ENCODE results near the gene BAIAP3.

BAIAP3 gene

DNA sequence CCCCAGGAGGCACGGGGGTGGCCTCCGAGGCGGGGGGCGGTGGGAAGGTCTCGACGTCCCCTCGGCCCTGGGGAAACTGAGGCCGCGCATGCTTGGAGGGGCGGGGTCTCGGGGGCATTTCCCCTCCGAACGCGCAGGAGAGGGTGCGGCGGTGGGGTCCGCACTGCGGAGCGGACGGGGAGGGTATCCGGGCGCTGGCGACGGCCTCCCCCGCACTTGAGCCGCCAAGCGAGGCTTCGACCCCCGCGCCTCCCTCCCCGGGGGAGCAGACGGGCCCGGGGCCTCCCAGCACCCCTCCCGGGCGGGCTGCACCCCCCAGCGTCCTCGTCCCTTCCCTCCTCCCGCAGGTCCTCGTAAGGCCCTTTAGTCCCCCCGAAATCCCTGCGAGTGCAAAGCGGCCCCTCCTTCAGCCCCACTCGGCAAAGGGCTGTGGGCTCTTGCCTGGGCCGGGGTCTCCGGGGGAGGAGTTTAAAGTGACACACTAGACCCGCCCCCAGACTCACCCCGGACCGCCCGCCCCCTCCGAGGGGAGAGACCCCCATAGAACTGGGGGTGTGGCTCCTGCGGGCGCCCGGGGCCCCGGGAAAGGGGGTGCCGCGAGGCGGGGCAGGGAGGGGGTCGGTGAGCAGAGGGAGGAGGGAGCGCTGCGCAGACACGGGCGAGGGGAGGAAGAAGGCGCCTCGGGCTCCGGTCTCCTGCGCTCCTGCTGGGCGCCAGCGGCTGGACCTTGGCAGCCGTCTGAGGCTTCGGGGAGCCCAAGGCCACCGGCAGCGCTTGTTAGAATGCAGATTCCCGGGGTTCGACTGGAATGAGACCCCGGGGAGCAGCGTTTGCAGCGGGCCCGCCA is 632 bp downstream of the BAIAP3 start:
- ATAC-seq (ENCODE audit: insufficient read depth, low read depth) (no peak), DNase-seq (no peak)
- Histone ChIP-seq H2AFZ (ENCODE audit: low read depth, low read length) (no peak overlapping the region), H4K20me1 (ENCODE audit: insufficient read depth, low read length) (0 out of 2 replicates have a peak, but pooled peaks cover 11% of the 10 kb centered on the region), H3K4me1 (ENCODE audit: insufficient read depth, low read length) (peaks cover 4% of the 10 kb centered on the region; the same call in 1 of the 2 replicates), H3K27me3 (ENCODE audit: insufficient read depth, low read length, poor library complexity) (peaks cover 5% of the 10 kb centered on the region), H3K4me3 (ENCODE audit: low read depth in 1 of 2, low read length in 2 of 2) (no peak overlapping the region), H3K36me3 (ENCODE audit: insufficient read depth, low read length) (no peaks in the 10 kb centered on the region), H3K9ac (ENCODE audit: low read depth, low read length) (no peak overlapping the region), H3K27ac (ENCODE audit: low read length) (no peak overlapping the region), H3K79me2 (ENCODE audit: insufficient read depth, low read length) (no peaks in the 10 kb centered on the region), H3K9me3 (ENCODE audit: insufficient read depth, low read length, severe bottlenecking) (no peaks in the 10 kb centered on the region), H3K4me2 (ENCODE audit: insufficient read depth, low read length) (no peak overlapping the region)
- no peak for TF ChIP-seq EZH2 (IDR thresholded peaks at IDR 0.05; ENCODE audit: borderline replicate concordance, low read depth, low read length, severe bottlenecking)
- TF ChIP-seq, protein P1, sequence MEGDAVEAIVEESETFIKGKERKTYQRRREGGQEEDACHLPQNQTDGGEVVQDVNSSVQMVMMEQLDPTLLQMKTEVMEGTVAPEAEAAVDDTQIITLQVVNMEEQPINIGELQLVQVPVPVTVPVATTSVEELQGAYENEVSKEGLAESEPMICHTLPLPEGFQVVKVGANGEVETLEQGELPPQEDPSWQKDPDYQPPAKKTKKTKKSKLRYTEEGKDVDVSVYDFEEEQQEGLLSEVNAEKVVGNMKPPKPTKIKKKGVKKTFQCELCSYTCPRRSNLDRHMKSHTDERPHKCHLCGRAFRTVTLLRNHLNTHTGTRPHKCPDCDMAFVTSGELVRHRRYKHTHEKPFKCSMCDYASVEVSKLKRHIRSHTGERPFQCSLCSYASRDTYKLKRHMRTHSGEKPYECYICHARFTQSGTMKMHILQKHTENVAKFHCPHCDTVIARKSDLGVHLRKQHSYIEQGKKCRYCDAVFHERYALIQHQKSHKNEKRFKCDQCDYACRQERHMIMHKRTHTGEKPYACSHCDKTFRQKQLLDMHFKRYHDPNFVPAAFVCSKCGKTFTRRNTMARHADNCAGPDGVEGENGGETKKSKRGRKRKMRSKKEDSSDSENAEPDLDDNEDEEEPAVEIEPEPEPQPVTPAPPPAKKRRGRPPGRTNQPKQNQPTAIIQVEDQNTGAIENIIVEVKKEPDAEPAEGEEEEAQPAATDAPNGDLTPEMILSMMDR (IDR thresholded peaks at IDR 0.05; ENCODE audit: borderline replicate concordance, extremely low read depth, low read length, poor library complexity, severe bottlenecking), result no peak

DNA sequence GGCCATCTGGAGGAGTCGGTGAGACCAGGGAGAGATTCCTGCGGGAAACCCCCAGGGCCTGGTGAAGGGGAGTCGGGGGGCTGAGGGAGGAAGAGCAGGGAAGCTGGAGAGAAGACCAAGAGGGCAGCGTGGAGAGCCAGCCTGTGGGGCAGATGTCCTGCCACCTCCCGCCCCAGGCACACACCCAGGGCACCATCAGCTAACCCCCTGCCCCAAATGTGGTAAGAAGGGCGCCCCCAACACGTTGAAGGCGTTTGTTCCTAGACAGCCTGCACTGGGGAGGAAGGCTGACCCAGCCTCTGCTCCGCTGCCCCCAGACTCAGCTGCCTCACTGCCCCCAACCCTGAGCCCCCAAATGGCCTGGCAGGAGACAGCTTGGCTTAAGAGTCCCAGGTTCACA is 1.3 kb downstream of the BAIAP3 start:
- Histone ChIP-seq H3K27ac (ENCODE audit: low read length) (no peak overlapping the region), H2AFZ (ENCODE audit: low read depth, low read length) (no peak overlapping the region), H3K4me2 (ENCODE audit: insufficient read depth, low read length) (no peak overlapping the region), H3K4me1 (ENCODE audit: insufficient read depth, low read length) (peaks cover 4% of the 10 kb centered on the region; the same call in 1 of the 2 replicates), H3K27me3 (ENCODE audit: insufficient read depth, low read length, poor library complexity) (peaks cover 5% of the 10 kb centered on the region), H3K9ac (ENCODE audit: low read depth, low read length) (no peak overlapping the region), H3K4me3 (ENCODE audit: low read depth in 1 of 2, low read length in 2 of 2) (no peak overlapping the region), H3K36me3 (ENCODE audit: insufficient read depth, low read length) (no peaks in the 10 kb centered on the region), H4K20me1 (ENCODE audit: insufficient read depth, low read length) (peaks cover 11% of the 10 kb centered on the region; the same call in 1 of the 2 replicates), H3K9me3 (ENCODE audit: insufficient read depth, low read length, severe bottlenecking) (no peaks in the 10 kb centered on the region), H3K79me2 (ENCODE audit: insufficient read depth, low read length) (no peaks in the 10 kb centered on the region)
- TF ChIP-seq, protein P1 (IDR thresholded peaks at IDR 0.05; ENCODE audit: borderline replicate concordance, extremely low read depth, low read length, poor library complexity, severe bottlenecking), result no peak
- no peak for TF ChIP-seq EZH2 (IDR thresholded peaks at IDR 0.05; ENCODE audit: borderline replicate concordance, low read depth, low read length, severe bottlenecking)
- ATAC-seq (ENCODE audit: insufficient read depth, low read depth), result no peak
- DNase-seq, result no peak

DNA sequence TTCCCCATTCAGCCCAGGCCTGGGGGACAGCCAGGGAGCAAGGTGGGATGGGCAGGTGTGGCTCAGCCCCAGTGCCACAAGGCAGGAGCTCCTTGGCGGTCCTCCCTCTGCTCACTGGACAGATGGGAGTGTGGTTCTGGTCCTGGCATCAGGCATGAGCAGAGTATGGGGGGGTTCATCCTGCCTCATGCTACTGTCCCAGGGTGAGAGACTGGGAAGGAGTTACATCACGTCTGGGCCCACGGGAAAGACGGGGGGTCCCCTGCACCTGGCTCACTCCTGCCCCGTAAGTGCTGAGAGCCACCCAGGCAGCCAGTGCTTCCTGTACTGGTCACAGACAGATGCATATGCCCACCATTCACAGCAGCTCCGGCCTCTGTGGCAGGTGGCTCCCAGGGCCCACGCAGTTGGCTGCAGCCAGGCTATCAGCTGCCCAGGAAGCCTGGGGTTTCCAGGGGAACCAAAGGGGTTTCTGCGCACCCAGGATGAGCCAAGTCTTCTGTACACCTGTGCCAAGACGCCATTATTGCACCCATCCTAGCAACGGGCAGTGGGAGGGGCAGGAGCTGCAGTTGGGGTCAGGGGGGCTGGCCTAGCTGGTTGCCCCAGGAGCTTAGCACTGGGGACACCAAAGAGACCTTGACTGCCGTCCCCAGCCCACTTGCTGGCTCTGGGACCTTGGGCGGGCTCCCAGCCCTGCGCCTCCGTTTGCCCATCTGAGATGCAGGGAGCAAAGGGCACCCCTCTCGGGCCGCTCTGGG is 1.9 kb downstream of the BAIAP3 start:
- Histone ChIP-seq H3K4me1 (ENCODE audit: insufficient read depth, low read length) (peaks cover 4% of the 10 kb centered on the region; the same call in 1 of the 2 replicates), H3K27ac (ENCODE audit: low read length) (no peak overlapping the region), H4K20me1 (ENCODE audit: insufficient read depth, low read length) (peaks cover 13% of the 10 kb centered on the region; the same call in 1 of the 2 replicates), H3K9me3 (ENCODE audit: insufficient read depth, low read length, severe bottlenecking) (no peaks in the 10 kb centered on the region), H3K4me3 (ENCODE audit: low read depth in 1 of 2, low read length in 2 of 2) (no peak overlapping the region), H3K27me3 (ENCODE audit: insufficient read depth, low read length, poor library complexity) (peaks cover 5% of the 10 kb centered on the region), H3K4me2 (ENCODE audit: insufficient read depth, low read length) (no peak overlapping the region), H3K9ac (ENCODE audit: low read depth, low read length) (no peak overlapping the region), H2AFZ (ENCODE audit: low read depth, low read length) (no peak overlapping the region), H3K79me2 (ENCODE audit: insufficient read depth, low read length) (no peaks in the 10 kb centered on the region), H3K36me3 (ENCODE audit: insufficient read depth, low read length) (no peaks in the 10 kb centered on the region)
- ATAC-seq (ENCODE audit: insufficient read depth, low read depth) (no peak), DNase-seq (no peak)
- TF ChIP-seq EZH2 (IDR thresholded peaks at IDR 0.05; ENCODE audit: borderline replicate concordance, low read depth, low read length, severe bottlenecking), result no peak
- TF ChIP-seq, protein P1 (IDR thresholded peaks at IDR 0.05; ENCODE audit: borderline replicate concordance, extremely low read depth, low read length, poor library complexity, severe bottlenecking), result no peak
